GM12864 (cell line): ENCODE measurements around the gene ANKZF1.

Experiments used
- DNase-seq: peaks from one replicate; pipeline ENCODE4 v3.0.0-alpha.2; 2011; ENCODE audit warnings: low read depth
- H3K4me3 ChIP-seq: 2 replicates; pipeline ENCODE4 v1.5.1; 2011; ENCODE audit warnings: mild to moderate bottlenecking, low read depth, low read length, control low read depth
- CTCF ChIP-seq: IDR thresholded peaks from 2 replicates; pipeline ENCODE4 v1.5.1; 2011; ENCODE audit warnings: low read depth, mild to moderate bottlenecking, moderate library complexity, low read length, control low read depth, inconsistent platforms; ENCODE audit errors: missing control alignments

Gene ANKZF1

GRCh38 chr2:219247678-219248642 lies 18.4 kb downstream of the ANKZF1 start:
- no peak for TF ChIP-seq CTCF
- no peak for DNase-seq
- H3K4me3 ChIP-seq = no peak overlapping the region

GRCh38 chr2:219248845-219249202 lies 19.2 kb downstream of the ANKZF1 start:
- H3K4me3 ChIP-seq = peak overlapping the region; percentile 7; the same call in 1 of the 2 replicates
- no peak for DNase-seq

GRCh38 chr2:219249203-219249980 lies 19.8 kb downstream of the ANKZF1 start:
- DNase-seq = no peak
- no peak for TF ChIP-seq CTCF
- H3K4me3 ChIP-seq = peak overlapping the region; percentile 7; the same call in 1 of the 2 replicates

More at GRCh38 chr2:219248845-219249202, 19.2 kb downstream of the ANKZF1 start:
- TF ChIP-seq CTCF = no peak

GRCh38 chr2:219250049-219250781 lies 20.6 kb downstream of the ANKZF1 start:
- DNase-seq = no peak
- no peak overlapping the region; the same call in 1 of the 2 replicates for H3K4me3 ChIP-seq
- TF ChIP-seq CTCF = no peak

- DNase-seq = no peak
- H3K4me3 ChIP-seq = peak overlapping the region; percentile 84
- TF ChIP-seq CTCF = no peak
These were observed 22.1 kb downstream of the ANKZF1 start for GRCh38 chr2:219251656-219252055.

- no peak for DNase-seq
- H3K4me3 ChIP-seq = peak overlapping the region; percentile 84
- no peak for TF ChIP-seq CTCF
These were observed 22.5 kb downstream of the ANKZF1 start for GRCh38 chr2:219252084-219252483.
